ENCODE data around the gene SNRNP70. TPM values are rescaled to one million over a fixed set of nuclear protein-coding genes. Genes with fewer than 3 reads are reported as not detected.

Gene SNRNP70
- total and polyA plus RNA-seq, 2 donors (not counting 3 experiments of a cell fraction or from before 2014, with no cell fraction given): 215 to 300 TPM

DNA sequence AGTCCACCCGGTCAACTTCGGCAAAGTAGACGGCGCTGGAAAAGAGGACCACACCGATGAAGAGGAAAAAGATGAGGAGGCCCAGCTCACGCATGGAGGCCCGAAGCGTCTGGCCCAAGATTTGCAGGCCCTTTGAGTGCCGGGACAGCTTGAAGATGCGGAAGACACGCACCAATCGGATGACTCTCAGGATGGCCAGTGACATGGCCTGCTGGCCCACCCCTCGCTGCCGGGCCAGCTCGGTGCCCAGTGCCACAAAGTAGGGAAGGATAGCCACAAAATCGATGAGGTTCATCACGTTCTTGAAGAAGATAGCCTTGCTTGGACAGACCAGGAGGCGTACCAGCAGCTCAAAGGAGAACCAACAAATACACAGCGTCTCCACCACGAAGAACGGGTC, 14.8 kb upstream of the SNRNP70 start:
- POLR2A ChIA-PET: no interaction called here
- H3K4me3 ChIP-seq (replicated peaks in 1 of 3; ENCODE audit: insufficient read depth in 1 of 3, low read depth in 1 of 3, low read length in 3 of 3): no peak overlapping the region
- BruUV-seq (replicated peaks): no TSS peak

More for the DNA sequence above, 14.8 kb upstream of the SNRNP70 start:
- H3K9me1 ChIP-seq (replicated peaks; ENCODE audit: control insufficient read depth, extremely low read depth, insufficient read depth, low read length): no peaks in the 10 kb centered on the region
- H3K79me2 ChIP-seq (ENCODE audit: control insufficient read depth, insufficient read depth, low read length): no peaks in the 10 kb centered on the region
- H3K9ac ChIP-seq (replicated peaks; ENCODE audit: extremely low read depth, insufficient read depth, low read length): no peak overlapping the region
- H3K27me3 ChIP-seq (ENCODE audit: control insufficient read depth in 2 of 2, insufficient read depth in 2 of 2, low read length in 2 of 2): peaks cover 40 to 51% of the 10 kb centered on the region in 2 experiments
- no peaks in the 10 kb centered on the region for H3K36me3 ChIP-seq (ENCODE audit: control insufficient read depth in 2 of 2, extremely low read depth in 1 of 2, insufficient read depth in 2 of 2, low read length in 2 of 2)
- intact Hi-C loops (cut with micrococcal nuclease): no loop called here
- no peak overlapping the region for H3K4me2 ChIP-seq (ENCODE audit: insufficient read depth, low read length)
- TF ChIP-seq POLR2A (IDR thresholded peaks at IDR 0.05; ENCODE audit: low read depth, low read length) (no peak), MYC (IDR thresholded peaks at IDR 0.05; ENCODE audit: low read depth, low read length) (no peak), JUN (IDR thresholded peaks at IDR 0.05; ENCODE audit: borderline replicate concordance, insufficient read depth, insufficient read length, low read depth) (no peak), CTCF (IDR thresholded peaks at IDR 0.05; ENCODE audit: extremely low read depth in 1 of 2, insufficient read depth in 1 of 2, low read depth in 1 of 2, low read length in 2 of 2) (no peak), POLR2AphosphoS5 (IDR thresholded peaks at IDR 0.05; ENCODE audit: insufficient read depth, low read depth, low read length) (no peak), GATA2 (IDR thresholded peaks at IDR 0.05; ENCODE audit: insufficient read depth, insufficient read length, low read depth, low read length) (no peak), FOS (IDR thresholded peaks at IDR 0.05; ENCODE audit: borderline replicate concordance, insufficient read depth, low read length) (no peak), EZH2 (IDR thresholded peaks at IDR 0.05; ENCODE audit: borderline replicate concordance, low read depth, low read length, severe bottlenecking) (no peak), MAX (IDR thresholded peaks at IDR 0.05; ENCODE audit: insufficient read depth, insufficient read length) (no peak)
- no peaks in the 10 kb centered on the region for H4K20me1 ChIP-seq (replicated peaks; ENCODE audit: control insufficient read depth, extremely low read depth, insufficient read depth, low read length)
- H3K27ac ChIP-seq (ENCODE audit: insufficient read depth, low read depth, low read length): no peak overlapping the region
- FAIRE-seq (no peak), DNase-seq (ENCODE audit: low read depth, low spot score) (no peak)
- CTCF ChIA-PET: interaction anchor here (0.6 to 1.8 kb wide), 7 partner anchors 13 to 379 kb away, joined by 3 to 5 read pairs (median 5); partner anchors contain the start of gene CGB7
- no peak overlapping the region for H2AFZ ChIP-seq (ENCODE audit: low read depth, low read length)
- H3K9me3 ChIP-seq (replicated peaks; ENCODE audit: control insufficient read depth, insufficient read depth, low read length): no peaks in the 10 kb centered on the region
- no peaks in the 10 kb centered on the region for H3K4me1 ChIP-seq (ENCODE audit: control insufficient read depth, extremely low read depth, insufficient read depth, low read length)
- dilution Hi-C loops (cut with MboI; ENCODE audit: extremely low pct_ligation_motif_present, low sequenced_read_pairs): no loop called here
